AG08396 (cell line): Measurements from ENCODE around the gene SIPA1L3.

Source experiments
- DNase-seq: peaks from one replicate; pipeline ENCODE4 v3.0.0; 2012; ENCODE audit warnings: low spot score, mixed read lengths

The SIPA1L3 gene

GRCh38 chr19:38118176-38118575 lies 211.2 kb downstream of the SIPA1L3 start:
- no peak for DNase-seq

- no peak for DNase-seq
These were observed 213.5 kb downstream of the SIPA1L3 start for GRCh38 chr19:38120471-38121025.

DNA sequence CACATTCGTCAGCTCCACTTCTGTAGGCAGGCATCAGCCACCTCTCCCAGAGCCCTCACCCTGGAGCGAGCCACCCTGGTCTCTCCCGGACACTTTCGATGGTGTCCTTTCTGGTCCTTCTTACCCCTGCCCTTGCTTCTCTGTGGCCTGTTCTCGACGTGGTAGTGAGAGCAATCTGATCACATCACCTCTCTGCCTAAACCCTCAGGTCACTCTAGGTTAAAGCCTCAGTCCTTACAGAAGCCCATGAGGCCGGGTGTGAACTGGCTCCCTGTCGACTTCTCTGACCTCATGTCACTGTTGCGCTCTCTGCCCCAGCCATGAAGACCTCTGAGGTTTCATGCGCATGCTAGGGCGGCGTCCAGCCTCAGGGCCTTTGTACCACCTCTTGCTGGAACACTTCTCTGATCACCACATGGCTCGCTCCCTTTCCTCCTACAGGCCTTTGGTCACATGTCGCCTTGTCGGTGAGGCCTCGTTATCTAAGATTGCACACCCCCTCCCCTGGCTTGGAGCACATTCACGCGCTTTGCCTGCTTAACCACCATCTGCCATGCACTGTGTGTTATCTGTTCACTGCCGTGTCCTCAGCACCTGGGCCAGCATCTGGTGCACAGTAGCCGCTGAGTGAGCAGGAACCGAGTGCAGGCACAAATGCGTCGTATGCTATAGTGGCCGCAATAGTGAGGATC lies 215.5 kb downstream of the SIPA1L3 start:
- DNase-seq, result no peak

DNA sequence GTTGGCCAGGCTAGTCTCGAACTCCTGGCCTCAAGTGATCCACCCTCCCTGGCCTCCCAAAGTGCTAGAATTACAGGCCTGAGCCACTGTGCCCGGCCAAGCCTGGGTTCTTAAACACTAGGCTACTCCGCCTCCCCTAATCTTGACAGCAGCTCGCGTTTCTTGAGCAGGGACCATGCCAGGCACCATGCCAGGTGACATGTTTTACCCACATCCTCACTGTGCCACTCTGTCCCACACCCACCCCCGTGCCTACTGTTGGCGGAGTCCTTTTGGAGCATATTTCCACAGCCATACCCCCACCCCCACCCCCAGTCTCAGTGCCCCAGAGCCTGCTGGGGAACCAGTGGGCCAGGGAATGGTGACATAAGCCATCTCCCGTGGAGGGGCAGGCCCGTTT lies 218.2 kb downstream of the SIPA1L3 start:
- no peak for DNase-seq

DNA sequence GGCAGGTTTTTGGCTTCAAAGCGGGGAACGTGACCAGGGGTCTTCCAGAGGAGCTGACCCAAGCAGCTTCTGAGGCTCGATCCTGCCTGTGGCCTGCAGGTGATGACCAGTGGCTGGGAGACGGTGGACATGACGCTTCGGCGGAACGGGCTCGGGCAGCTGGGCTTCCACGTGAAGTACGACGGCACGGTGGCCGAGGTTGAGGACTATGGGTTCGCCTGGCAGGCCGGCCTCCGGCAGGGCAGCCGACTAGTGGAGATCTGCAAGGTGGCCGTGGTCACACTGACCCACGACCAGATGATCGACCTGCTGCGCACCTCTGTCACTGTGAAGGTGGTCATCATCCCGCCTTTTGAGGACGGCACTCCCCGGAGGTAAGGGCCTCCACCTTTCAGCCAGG lies 223.4 kb downstream of the SIPA1L3 start:
- DNase-seq, result no peak

DNA sequence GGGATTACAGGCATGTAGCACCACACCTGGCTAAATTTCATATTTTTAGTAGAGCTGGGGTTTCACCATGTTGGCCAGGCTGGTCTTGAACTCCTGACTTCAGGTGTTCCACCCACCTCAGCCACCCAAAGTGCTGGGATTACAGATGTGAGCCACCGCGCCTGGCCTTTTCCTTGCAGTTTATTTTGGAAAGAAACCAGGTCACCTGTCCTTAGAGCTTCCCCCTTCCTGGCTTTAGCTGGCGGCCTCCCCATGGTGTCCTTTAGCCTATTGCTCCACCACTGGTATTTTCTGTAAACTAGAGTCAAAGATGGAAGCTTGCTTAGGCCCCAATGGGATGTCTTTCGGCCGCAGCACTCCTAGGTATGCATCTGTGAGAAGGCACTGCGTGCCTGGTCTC lies 225.8 kb downstream of the SIPA1L3 start:
- DNase-seq, result no peak

DNA sequence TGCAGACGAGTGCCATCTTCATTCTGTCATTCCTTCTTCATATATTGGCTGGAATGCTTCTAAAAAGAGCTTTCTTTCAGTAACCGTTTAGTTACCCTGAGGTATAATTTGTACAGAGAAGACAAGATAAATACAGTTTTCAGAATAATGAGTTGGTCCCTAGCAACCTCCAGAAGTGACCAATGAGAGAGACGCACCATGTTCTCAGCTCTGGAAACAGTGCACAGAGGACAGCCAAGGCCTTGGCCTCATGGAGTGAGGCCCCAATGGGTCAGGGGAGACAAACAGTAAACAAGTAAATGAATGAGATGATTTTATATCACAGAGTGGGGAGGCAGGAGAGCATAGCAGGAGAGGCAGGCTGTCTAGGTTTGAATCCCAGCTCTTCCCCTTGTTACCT lies 226.3 kb downstream of the SIPA1L3 start:
- no peak for DNase-seq

- DNase-seq, result peak; percentile 67
These were observed 227.6 kb downstream of the SIPA1L3 start for GRCh38 chr19:38134540-38135149.

DNA sequence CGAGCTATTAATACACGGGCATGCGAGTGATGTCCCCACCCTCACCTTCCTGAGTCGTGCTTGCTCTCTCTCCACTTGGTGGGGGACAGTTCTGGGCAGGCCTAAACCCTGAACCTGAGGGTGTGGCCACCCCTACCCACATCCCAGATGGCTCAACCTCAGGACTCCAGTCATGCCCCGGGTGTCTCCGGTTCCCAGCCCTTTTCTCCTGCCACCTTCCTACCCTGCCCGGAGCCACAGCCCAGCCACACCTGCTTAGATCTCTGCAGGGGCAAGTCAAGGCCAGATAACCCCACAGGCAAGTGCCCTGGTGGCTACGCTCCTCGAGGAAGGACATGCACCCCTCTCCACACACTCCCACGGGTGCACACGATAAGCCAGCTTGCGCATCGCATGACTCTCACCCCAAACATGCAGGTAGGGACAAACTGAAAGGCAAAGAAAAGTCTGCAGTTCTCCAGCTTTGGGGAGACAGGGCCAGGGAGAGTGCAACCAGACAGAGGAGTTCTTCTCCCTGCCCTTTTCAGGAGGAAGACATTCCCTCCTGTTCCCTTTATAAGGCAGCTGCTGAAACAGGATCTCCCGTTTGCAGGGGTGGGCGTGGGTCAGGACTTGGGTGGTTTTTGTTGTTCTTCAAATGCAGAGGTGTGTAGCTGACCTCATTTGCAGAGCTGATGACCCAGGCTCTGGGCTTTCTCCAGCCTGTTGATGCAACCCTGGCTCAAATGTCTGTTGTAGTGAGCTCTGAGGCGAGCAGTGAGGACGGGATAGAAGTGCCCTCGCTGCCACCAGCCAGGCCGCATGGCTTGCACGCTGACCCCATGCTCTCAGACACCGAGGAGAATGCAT lies 228.4 kb downstream of the SIPA1L3 start:
- no peak for DNase-seq

DNA sequence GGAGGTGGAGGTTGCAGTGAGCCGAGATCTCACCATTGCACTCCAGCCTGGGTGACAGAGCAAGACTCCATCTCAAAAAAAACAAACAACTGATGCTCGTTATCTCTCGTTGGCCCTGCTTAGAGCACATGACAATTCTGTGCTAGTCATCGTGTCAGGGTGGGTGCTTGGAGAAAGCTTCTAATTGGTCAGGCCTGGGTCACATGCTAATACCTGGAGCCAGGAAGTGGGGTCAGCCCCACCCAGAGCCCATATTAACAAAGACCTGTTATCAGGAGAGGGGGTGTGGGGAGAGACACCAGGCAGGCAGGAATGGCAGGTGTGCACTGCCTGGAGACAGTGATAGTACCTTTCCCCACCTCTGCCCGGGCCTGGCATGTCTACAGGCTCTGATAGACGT lies 232.1 kb downstream of the SIPA1L3 start:
- no peak for DNase-seq

DNA sequence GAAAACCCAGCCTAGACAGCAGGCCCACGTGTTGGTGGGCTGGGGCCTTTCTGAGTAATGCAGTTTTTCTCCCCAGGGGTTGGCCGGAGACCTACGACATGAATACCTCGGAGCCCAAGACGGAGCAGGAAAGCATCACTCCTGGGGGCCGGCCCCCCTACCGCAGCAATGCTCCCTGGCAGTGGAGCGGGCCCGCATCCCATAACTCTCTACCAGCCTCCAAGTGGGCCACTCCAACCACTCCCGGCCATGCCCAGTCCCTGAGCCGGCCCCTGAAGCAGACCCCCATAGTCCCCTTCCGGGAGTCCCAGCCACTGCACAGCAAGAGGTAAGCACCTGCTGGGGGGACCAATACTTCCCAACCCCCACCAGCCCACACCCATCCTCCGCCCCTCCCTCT lies 234.1 kb downstream of the SIPA1L3 start:
- no peak for DNase-seq

DNA sequence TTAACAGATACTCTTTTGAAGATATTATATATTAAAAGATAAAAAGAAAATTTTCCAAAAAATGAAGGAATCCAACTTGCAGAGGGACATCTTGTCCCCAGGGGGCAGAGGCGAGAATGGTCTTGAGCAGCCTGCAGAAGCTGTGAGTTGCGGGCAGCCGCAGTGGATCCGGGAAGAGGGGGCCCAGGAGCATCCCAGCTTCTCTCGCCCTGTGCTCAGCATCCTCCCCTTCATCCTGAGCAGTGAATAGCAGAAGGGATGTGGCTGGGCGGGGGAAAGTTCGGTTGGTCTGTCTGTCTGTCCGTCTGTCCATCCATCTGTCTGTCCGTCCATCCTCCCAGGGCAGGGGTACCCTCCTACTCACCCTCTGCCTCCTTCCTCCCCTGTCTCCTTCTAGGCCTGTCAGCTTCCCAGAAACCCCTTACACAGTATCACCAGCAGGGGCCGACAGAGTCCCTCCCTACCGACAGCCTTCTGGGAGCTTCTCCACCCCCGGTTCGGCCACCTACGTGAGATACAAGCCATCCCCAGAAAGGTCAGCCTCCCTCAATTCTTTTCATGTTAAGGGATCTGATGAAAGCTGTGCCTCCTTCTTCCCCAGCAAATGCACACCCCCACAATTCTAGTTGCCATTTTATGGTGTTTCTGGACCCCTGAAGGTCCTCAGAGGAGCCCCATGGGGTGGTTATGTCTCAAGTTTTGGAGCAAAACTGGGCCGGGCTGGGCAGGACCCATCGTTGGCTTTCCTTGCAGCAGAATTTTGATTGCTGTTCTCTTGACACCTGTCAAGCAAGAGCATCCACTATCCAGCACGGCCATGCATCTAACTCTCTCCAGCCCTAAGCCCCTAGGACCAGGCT lies 235.4 kb downstream of the SIPA1L3 start:
- DNase-seq, result peak; percentile 77

- DNase-seq, result no peak
These were observed 236.8 kb downstream of the SIPA1L3 start for GRCh38 chr19:38143847-38144246.

DNA sequence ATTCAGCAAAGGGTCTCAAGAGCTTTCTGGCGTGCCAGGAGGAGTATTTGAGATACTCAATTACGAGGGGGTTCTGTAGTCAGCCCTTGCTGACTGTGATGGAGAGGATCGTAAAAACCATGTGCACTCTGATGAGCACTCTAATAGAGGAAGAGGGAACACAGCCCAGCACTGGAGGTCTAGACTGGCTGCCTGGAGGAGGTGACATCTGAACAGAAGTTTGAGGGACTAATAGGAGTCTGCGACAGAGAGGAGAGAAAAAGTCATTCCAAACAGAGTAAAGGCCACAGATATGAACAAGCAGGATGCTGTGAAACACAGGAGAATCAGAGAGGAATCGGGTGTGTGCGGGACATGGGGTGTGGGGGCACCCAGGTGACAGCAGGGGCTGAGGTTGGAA lies 237.7 kb downstream of the SIPA1L3 start:
- no peak for DNase-seq

DNA sequence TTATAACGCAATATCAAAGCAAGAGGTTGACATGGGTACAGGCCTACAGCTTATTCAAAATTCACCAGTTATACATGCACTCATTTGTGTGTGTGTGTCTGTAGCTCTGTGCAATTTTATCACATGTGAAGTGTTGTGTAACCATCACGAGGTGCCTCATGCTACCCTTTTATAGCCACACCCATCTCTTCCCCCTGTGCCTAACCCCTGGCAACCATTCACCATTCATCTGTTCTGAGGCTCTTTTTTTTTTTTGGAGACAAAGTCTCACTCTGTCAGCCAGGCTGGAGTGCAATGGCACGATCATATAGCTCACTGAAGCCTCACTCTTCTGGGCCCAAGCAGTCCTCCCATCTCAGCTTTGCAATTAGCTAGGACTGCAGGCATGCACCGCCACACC lies 238.6 kb downstream of the SIPA1L3 start:
- DNase-seq, result no peak

DNA sequence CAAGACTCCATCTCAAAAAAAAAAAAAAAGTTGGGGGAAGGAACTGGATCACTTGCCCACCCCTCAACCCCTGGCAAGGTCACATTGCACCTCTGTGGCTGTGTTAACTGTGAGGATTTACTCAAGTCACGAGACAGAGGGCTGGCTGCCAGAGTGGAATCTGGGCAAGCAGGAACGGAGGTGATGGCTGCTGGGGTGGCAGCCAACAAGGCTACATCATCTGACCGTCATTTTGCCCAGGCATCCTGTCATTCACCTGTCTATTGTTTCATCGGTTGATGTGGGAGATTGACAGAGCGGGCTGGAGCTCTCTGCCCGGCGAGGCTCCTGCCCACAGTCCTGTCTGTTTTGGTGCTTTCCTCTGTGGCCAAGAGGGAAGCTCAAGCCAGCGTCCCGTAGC lies 241.3 kb downstream of the SIPA1L3 start:
- DNase-seq, result no peak

DNA sequence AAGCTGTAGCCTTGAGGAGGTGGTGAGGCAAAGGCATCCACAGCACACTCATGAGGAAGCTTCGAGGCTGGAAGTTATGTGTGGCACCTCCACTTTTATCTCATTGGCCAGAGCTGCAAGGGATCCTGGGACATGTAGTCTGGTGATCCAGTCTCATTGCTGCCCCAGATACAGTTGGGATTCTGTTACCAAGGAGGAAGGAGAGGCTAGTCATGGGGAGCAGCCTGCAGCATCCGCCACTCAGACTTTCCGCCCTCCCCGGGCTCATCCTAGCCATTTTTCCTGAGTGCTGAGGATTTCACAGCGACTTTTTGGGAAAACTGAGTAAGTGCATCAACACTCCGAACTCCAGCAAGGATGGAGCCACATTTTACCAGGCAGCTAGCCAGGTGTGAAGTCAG lies 242.7 kb downstream of the SIPA1L3 start:
- DNase-seq, result no peak

DNA sequence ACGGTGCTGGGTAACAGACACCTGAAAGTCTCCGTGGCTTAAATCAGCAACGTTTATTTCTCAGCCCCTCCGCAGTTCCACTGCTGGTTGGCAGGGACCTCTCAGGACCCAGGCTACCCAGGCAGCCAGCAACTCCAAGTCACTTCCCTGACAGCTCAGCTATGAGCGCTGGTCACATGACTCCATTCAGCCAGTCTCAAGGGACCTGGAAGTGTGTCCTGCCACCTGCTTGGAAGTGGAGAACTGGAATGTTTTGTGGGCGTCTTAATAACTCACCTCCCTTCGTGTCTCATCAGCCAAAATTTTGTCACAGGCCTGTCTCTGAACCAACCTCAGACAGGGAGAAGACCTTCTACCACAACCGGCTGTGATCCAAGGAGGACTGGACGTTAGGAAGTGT lies 244.2 kb downstream of the SIPA1L3 start:
- DNase-seq, result no peak

DNA sequence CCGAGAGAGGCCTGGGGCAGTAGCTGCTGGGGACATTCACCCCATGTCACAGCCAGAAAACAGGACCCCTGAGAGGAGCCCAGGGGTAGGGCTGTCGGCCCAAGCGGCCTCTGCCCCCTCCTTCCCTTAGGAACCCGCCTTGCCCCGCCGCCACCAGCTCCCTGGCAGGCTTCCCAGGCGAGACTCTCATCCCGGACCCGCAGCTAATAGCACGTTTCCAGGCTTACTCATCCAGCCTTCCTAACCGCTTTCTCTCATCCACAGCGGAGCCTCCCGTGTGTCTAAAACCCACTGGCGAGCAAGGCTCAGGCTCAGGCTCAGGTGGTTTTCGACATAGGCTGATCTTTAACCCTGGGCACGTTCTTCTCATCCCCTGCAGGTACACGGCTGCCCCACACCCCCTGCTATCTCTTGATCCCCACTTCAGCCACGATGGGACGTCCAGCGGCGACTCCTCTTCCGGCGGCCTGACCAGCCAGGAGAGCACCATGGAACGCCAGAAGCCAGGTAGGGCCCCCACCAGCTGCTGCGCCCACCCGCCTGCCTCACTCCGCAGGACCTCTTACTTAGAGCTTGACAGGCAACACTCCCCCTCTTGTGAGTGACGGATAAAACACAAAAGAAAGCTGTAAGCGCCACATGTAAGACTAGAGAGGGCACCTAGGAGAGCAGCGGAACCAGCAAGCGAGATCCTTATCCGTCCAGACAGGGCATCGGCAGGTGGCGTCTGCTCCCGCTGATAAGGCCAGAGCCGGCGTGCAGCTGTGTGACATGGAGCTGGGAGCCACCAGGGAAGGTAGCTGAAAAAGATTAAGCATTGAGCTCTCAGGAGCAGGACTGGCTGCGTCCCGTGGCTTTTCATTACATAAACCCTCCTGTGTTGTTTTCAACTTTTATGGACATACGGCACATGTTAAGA lies 245.7 kb downstream of the SIPA1L3 start:
- DNase-seq, result peak; percentile 38

DNA sequence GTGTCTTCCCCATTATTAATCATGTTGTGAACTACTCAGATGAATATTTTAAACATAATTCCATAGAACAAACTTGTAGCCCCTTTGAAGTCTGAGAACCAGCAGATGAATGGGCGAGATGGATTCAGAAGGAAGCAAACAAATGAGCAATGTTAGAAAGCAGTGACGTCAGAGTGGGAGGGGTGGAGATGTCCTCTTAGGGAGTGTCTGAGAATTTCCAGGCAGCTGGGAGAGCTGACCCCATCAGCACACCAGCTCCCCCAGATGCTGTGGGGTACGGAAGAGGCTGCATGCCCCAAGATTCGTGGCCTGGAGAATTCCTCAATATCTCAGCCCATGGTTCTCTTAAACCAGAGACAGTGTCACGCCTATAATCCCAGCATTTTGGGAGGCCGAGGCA lies 248.4 kb downstream of the SIPA1L3 start:
- peak; percentile 51 for DNase-seq

DNA sequence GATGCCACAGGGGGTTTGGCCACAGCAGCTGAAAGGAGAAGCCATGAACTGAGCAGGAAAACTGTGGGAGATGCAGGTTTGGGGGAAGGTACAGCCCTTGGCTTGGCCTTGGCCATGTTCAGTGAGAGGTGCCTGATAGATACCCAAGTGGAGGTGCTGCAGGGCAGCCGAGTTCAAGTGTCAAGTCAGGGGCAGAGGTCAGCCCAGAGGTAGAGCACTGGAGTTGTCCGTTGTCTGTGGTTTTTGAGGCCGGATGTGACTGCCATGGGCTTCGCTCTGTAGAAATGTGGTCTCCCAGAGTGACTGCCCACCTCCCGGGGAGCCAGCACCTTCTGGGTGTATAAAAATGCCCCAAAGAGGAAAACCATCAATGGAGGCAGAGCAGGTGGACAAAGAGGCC lies 251.7 kb downstream of the SIPA1L3 start:
- no peak for DNase-seq
